Inflammatory macrophage treated with lipopolysaccharide for 4 hours (primary cell): ENCODE measurements around the gene PSMC2.
"Not testable (repeated sequence)": the region's sequence is repeated elsewhere in the genome, so short reads cannot be mapped to it uniquely, and the experiment has no call there.

ENCODE experiments used
- DNase-seq: peaks from one replicate; pipeline ENCODE4 v3.0.0-alpha.2; 2020

Gene PSMC2

DNA sequence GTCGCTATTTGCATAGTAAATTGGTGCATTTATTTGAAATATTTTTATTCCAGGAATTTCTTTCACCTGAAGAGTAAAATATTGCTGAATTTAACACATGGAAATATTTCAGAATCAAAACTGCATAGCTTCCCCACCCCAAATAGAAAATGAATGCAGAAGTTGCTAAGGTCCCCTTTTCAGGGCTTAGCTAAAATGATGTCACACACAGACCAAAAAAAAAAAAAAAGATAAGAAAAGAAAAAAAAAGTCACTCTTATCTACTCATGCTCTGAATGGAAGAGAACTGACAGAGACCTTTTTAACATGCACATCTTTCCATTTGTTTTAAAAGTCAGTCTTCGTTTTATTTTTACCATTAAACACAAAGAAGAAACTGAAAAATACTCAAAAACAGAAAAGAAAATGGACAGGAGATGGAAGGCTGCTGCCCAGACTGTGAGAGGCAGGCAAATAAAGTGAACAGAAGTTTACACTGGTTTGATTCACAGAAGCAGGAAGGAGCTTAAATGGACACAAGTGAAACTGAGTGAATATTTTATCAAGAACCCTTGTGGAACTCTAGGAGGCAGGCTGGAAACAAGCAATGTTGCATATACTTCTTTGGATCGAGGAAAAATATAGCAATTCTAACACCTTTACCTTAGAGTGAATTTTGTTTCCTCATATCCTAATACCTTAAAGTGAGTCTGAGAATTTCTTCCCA is 32.0 kb downstream of the PSMC2 start:
- peak; percentile 74 for DNase-seq

DNA sequence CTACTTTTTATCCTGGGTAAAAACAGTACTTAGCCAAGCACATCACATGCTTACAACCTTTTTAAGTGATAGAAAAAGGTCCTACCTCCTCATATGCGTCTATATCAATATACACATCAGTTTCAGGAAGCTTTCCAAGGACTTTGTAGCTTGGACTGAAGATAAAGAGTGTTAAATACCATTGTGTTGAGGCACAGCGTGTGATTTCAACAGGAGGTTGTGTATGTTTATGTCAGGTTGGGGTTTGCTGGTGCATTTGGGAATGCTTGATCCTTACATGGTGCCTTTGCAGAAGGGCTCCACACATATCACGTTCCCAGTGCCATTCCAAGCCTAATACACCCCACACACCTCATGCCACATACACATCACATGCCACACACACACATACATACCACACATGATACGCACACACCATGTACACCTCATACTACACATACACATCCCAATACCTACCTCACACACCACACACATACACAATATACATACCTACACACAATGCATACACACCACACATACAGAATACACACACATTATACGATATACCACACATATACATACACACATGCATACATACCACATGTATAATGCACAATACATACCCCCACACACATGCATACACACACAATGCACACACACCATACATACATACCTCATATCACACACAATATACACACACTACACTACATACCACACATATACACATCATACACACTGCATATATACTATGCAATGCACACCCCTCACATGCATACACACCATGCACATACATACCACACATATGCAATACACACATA is 33.1 kb downstream of the PSMC2 start:
- DNase-seq, result no peak

DNA sequence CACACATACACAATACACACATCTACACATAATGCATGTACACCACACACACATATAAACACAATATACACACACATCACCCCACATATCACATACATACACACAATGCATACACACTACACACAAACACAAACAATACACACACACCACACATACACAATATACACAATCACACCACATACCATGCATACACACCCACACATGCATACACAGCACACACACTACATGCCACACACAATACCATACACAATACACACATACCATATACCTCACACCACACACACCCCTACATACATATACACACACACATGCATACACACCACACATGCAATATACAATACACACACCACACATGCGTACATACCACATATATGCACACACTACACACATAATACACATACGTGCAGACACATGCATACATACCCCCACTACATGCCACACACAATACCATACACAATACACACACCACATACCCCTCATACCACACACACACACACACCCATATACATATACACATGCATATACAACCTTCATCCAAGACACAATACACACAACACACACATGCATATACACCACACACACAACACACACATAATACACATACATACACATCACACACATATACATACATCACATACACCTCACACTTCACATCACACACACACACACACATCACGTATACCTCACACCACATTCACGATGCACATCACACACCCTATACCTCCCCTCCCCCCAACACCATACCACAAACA is 34.0 kb downstream of the PSMC2 start:
- DNase-seq, result no peak

DNA sequence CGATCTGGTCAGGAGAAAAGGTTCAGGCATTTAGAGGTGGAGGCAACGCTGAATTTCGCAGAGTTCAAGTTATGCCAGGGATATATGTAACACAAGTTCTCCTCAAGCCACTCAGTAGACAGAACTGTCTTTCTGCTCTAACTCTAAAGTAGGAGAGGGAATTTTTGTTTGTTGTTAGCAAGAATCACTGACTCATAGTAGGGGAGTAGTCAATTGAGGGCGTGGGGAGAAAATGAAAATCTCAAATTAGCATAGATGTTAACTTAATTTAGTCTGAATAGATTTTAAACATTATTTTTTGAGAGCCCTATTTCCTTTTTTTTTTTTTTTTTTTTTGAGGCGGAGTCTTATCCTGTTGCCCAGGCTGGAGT is 34.6 kb downstream of the PSMC2 start:
- DNase-seq, result peak; percentile 36

DNA sequence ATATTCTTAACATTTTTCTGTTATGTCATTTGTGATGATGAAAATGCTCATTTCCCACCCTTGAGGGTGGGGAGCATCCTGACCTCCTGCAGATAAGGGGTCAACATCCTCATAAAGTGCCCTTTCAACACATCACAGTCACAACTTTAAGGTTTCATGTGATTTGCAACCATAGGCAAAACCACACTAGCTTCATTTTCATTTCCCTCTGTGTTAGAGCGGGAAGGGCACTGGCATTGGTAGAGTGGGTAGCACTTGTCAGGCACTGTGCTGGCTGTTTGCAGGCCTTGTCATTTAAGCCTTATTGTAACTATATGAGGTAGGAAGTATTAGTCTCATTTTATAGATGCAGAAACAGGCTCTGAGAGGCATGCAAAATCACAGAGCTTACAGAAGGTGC is 39.8 kb downstream of the PSMC2 start:
- DNase-seq, result peak; percentile 82

DNA sequence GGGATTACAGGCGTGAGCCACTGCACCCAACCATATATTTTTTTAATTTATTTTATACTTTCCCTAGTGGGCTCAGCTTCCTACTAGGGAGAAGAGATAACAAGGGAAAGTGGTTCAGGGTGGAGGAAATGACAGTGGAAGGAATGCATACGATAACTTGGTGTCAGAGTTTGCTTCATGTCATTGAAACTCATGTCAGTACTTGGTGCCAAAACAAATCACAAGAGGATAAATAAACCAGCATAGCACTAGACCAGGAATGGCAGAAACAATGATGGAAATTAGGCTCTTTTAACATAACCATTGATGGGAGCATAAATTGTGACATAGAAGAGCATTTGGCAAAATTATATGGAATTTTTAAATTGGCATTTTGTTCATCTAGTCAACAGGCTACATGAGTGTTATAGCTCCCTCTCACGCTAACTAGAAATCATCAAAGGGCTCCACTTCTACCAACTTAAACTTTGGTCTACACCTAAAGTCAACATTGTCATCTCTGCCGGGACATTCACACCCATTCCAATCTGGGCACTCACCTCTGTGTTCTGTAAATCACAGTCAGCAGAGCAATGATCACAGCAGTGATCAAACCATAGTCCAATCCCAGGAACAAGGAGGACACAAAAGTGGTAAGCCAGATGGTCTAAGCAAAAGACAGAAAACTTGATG is 41.2 kb downstream of the PSMC2 start:
- no peak for DNase-seq

DNA sequence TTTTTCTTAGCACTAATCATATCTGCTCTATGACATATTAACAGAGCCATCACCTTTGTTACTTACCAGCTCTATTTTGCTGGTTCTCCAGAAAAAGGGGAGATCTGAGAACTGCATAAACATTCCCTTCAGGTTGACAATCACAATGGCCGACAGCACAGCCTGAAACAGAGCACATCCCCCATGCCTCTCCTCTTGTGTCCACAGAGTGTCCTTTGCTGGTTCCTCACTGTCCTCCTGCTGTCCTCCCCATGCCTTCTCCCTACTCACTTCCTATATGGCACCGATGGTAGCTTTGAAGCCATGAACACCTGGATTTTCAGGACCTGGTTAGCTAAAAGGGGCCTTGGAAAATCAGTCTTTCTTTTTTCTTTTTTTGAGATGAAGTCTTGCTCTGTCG is 41.8 kb downstream of the PSMC2 start:
- no peak for DNase-seq

DNA sequence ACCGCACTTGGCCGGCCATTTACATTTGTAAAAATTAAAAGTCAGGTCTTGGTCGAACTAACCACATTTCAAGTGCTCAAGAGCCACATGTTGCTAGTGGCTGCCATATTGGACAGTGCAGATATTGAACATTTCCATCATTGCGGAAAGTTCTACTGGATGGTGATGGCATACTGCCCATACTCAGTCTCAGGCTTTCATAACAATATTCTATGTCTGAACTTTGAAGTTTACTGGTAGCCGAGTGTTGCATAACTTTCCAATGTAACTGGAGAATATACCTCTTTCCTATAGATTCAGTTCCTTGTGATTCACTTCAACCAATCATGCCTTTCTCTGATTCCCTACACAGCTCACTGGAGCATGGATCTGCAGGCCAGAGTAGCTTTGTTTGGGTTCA is 43.7 kb downstream of the PSMC2 start:
- DNase-seq, result no peak

DNA sequence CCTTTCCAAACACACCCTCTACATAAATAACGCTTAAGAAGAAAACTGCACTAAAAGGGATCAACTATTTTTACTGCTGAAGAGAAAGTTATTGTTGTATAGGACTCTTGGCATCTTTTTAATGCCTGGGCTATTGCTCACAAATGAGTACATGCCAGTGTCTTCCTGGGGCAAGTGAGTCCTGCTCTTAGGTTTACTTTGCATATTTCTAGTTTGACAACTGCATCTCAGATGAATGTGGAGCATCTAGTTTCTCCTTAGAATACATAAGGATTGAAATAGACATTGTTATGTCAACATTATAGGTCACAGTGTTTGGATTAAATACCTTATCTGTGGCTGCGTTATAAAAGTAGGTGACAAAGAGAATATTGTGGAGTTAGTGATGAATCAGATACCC is 44.5 kb downstream of the PSMC2 start:
- no peak for DNase-seq

DNA sequence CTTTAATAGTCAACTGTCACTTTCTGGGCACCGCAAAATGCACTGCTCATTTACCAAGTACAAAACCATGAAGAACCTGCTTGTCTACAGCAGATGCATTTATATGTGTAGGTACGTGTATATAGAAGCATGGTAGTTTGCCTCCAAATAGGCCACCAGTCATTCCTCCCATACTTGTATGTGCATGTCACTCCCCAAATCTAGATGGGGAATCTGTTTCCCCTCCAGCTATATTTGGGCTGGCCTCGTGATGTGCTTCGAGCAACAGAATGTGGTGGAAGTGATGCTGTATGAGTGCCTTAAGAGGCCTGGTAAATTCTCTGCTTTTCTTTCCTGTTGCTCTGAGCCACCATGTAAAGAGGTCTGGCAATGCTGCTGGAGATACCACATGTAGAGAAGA is 47.1 kb downstream of the PSMC2 start:
- DNase-seq, result no peak

DNA sequence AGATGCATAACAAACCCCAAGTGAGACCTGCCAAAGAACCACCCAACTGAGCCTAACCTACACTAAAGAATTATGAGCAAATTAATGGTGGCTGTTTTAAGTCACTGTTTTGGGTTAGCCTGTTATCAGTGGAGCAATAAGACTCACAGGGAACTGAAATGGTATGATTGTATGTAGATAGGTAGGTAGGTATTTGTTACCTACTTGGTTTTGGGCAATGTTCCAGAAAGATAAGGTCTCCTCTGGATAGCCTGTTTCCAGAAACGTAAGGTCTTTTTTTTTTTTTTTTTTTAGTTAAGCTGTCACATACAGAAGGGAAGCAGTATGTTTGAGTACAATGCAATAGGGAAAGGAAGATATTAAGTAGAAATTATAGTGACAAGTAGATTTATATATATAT is 47.6 kb downstream of the PSMC2 start:
- DNase-seq, result no peak

DNA sequence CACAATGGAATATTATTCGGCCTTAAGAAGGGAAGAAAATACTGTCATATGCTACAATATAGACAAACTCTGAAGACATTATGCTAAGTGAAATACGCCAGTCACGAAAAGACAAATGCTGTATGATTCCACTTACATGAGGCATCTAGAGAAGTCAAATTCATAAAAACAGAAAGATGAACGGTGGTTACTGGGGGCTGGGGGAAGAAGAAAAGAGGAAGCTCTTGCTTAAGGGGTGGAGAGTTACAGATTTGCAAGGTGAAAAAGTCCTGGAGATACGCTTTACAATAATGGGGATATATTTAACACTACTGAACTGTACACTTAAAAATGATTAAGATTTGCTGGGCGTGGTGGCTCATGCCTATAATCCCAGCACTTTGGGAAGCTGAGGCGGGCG is 49.0 kb downstream of the PSMC2 start:
- DNase-seq, result no peak

DNA sequence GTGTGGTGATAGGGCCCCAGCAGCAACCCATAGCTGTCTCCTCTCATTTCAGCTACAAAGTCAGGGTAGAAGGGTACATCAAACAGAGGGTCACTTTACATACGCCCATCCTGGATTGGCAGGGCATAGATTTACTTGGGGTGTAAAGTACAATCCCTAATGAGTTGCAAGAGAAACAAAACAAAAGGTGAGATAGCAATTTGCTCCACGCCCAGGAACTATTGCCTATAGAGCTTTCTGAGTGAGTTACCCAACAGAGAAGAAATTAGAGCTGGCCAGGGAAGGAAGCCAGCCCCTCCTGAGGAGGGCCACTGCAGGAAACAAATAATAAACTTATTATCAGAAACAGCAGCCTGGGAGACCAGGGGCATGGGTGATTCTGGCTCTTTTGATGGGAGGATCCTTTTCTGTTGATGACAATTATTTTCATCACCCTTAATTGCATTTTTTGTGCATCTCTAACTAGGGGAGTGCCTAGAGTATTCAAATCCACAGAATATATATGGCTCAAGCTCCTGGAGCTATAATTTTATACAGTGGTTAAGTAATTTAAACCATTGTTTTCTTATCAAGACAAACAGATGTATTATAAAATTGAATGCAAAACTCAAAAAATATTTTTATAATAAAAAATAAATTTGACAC is 51.2 kb downstream of the PSMC2 start:
- DNase-seq, result no peak

DNA sequence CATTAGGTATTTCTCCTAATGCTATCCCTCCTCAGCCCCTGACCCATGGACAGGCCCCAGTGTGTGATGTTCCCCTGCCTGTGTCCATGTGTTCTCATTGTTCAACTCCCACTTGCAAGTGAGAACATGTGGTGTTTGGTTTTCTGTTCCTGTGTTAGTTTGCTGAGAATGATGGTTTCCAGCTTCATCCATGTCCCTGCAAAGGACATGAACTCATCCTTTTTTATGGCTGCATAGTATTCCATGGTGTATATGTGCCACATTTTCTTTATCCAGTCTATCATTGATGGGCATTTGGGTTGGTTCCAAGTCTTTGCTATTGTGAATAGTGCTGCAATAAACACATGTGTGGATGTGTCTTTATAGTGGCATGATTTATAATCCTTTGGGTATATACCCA is 52.2 kb downstream of the PSMC2 start:
- DNase-seq, result not testable (repeated sequence)

DNA sequence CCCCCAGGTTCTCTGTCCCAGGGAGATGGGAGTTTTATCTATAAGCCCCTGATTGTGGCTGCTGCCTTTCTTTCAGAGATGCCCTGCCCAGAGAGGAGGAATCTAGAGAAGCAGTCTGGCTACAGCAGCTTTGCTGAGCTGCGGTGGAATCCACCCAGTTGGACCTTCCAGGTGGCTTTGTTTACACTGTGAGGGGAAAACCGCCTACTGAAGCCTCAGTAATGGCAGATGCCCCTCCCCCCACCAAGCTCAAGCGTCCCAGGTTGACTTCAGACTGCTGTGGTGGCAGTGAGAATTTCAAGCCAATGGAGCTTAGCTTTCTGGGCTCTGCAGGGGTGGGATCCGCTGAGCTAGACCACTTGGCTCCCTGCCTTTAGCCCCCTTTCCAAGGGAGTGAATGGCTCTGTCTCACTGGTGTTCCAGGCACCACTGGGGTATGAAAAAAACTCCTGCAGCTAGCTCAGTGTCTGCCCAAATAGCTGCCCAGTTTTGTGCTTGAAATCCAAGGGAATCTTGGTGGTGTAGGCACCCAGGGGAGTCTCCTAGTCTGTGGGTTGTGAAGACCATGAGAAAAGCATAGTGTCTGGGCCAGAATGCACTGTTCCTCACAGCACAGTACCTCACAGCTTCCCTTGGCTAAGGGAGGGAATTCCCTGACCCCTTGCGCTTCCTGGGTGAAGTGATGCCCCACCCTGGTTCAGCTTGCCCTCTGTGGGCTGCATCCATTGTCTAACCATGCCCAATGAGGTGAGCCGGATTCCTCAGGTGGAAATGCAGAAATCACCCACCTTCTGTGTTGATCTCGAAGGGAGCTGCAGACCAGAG is 58.6 kb downstream of the PSMC2 start:
- not testable (repeated sequence) for DNase-seq

DNA sequence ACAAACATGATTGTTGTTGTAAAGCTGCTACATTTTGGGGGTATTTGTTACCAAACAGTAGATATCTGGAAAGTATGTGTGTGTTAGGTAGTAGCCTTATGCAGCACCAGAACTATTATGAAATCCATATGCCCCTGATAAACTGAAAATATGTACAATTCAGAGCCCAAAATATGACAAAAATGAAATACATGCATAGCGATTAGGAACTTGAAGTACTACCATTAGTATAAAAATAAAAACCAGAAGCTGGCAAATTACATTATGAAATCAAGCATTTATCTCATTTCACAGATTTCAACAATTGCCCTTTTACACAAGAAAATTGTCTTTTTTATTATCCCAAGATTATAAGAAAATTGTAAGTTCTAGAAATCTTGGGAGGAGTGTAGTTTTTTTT is 64.7 kb downstream of the PSMC2 start:
- DNase-seq, result no peak

DNA sequence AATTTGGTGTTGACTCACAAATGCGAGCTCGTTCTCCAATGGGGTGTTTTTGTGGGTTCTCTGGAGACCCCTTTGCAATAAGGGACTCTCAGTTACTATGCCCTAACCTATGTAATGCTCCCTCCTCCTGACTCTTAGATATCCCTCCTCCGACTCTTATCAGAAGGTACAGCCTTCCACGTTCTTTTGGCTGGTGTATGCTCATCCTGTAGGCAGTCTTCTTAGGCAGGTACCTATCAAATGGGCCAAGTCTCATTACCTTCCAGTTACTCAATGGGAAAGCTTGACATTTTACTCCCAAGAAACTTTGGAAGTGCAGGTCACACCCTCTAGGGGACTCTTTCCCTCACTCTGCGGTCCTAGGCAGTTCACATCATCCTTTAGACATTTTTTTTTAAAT is 66.0 kb downstream of the PSMC2 start:
- no peak for DNase-seq

DNA sequence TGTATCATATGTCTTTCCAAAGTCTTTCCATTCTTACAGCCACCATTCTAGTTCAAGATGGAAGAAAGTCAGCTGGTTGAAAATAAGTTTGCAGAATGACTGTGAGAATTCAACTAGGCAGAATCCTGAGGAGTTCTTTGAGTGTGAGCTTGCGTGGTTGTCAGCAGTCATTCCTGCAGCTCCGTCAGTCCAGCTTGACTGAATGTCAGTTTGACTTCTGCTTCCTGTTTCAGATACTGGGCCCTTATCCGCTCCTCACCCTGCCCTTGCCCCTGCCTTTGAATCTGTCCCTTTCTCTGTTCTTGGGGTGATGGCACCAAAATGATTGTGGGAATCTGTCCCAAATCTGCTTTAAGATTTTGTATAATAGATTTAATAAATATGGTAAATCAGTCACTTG is 70.8 kb downstream of the PSMC2 start:
- DNase-seq, result peak; percentile 35
